ENCODE results near the gene FBLN1.

FBLN1 gene

GRCh38 chr22:45532235-45532631, 29.6 kb downstream of the FBLN1 start (continued):
- TF ChIP-seq KLF17 (tag by site-specific recombination; IDR thresholded peaks at IDR 0.05) = no peak

GRCh38 chr22:45533703-45534102, 31.0 kb downstream of the FBLN1 start:
- Histone ChIP-seq H3K4me1 (ENCODE audit: control insufficient read depth, insufficient read depth, low read length) (peaks cover 28% of the 10 kb centered on the region), H3K36me3 (ENCODE audit: control insufficient read depth in 2 of 2, insufficient read depth in 1 of 2, low read length in 2 of 2) (peaks cover 0 to 58% of the 10 kb centered on the region in 2 experiments; a peak in 2 of 3 replicates), H3K4me3 (ENCODE audit: low read depth, low read length) (no peak overlapping the region), H3K27ac (ENCODE audit: extremely low read depth, low read depth, low read length) (no peak overlapping the region), H3K9me3 (ENCODE audit: control insufficient read depth, insufficient read depth, low read depth, low read length) (no peaks in the 10 kb centered on the region)
- POLR2A ChIA-PET = no interaction called here
- no peak for TF ChIP-seq ZNF350 (tag by site-specific recombination; IDR thresholded peaks at IDR 0.05)
- no peak for TF ChIP-seq PRDM10 (tag by site-specific recombination; IDR thresholded peaks at IDR 0.05)
- no peak for TF ChIP-seq ZSCAN23 (tag by site-specific recombination; IDR thresholded peaks at IDR 0.05)
- TF ChIP-seq ZNF398 (tag by site-specific recombination; IDR thresholded peaks at IDR 0.05) = no peak
- TF ChIP-seq ZBTB48 (tag by site-specific recombination; IDR thresholded peaks at IDR 0.05) = no peak
- no peak for TF ChIP-seq ZSCAN30 (tag by site-specific recombination; IDR thresholded peaks at IDR 0.05)
- no peak for TF ChIP-seq OSR2 (tag by site-specific recombination; IDR thresholded peaks at IDR 0.05)
- no peak for TF ChIP-seq ZNF426 (tag by site-specific recombination; IDR thresholded peaks at IDR 0.05)
- no peak for TF ChIP-seq ZNF580 (tag by site-specific recombination; IDR thresholded peaks at IDR 0.05)
- no peak for TF ChIP-seq YY2 (tag by site-specific recombination; IDR thresholded peaks at IDR 0.05)
- TF ChIP-seq SETDB1 (IDR thresholded peaks at IDR 0.05; ENCODE audit: insufficient read length, low read length) = no peak
- TF ChIP-seq KLF7 (tag by site-specific recombination; IDR thresholded peaks at IDR 0.05; ENCODE audit: borderline replicate concordance) = no peak
- TF ChIP-seq ZNF514 (tag by site-specific recombination; IDR thresholded peaks at IDR 0.05) = no peak
- no peak for TF ChIP-seq ZNF692 (tag by site-specific recombination; IDR thresholded peaks at IDR 0.05)
- TF ChIP-seq ZNF600 (tag by site-specific recombination; IDR thresholded peaks at IDR 0.05) = no peak
- CTCF ChIA-PET = interaction anchor here (0.6 kb wide), 1 partner anchor 407 kb away, joined by 3 read pairs; no protein-coding TSS in a partner anchor

Measured in HEK293 (cell line).